ENCODE results near the gene MCOLN1. TPM values are rescaled to one million over a fixed set of nuclear protein-coding genes. Genes with fewer than 3 reads are reported as not detected.

The MCOLN1 gene
- polyA plus RNA-seq, 1 experiment, result 12.8 TPM

DNA sequence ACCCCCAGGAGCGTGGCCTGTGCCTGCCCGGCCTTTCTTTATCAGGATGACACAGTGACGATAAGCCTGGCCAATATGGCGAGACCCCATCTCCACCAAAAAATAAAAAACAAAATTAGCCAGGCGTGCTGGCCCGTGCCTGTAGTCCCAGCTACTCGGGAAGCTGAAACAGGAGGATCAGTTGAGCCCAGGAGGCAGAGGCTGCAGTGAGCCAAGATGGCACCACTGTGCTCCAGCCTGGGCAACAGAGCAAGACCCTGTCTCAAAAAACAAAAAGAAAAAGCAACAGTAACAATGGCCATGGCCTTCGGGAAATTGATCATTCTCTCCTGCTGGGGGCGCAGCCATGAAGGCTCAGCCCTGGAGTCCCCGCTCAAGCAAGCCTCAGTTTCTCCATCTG, 44.7 kb upstream of the MCOLN1 start:
- H3K27me3 ChIP-seq (ENCODE audit: control insufficient read depth, insufficient read depth, low read length), result peaks cover 4% of the 10 kb centered on the region
- TF ChIP-seq, protein P1, sequence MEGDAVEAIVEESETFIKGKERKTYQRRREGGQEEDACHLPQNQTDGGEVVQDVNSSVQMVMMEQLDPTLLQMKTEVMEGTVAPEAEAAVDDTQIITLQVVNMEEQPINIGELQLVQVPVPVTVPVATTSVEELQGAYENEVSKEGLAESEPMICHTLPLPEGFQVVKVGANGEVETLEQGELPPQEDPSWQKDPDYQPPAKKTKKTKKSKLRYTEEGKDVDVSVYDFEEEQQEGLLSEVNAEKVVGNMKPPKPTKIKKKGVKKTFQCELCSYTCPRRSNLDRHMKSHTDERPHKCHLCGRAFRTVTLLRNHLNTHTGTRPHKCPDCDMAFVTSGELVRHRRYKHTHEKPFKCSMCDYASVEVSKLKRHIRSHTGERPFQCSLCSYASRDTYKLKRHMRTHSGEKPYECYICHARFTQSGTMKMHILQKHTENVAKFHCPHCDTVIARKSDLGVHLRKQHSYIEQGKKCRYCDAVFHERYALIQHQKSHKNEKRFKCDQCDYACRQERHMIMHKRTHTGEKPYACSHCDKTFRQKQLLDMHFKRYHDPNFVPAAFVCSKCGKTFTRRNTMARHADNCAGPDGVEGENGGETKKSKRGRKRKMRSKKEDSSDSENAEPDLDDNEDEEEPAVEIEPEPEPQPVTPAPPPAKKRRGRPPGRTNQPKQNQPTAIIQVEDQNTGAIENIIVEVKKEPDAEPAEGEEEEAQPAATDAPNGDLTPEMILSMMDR (IDR thresholded peaks at IDR 0.05; ENCODE audit: low read depth, low read length), result no peak
- ChIA-PET CTCF (no interaction called here), POLR2A (no interaction called here)
- no peak for DNase-seq (ENCODE audit: low read depth, low spot score)
- H3K4me3 ChIP-seq (ENCODE audit: low read depth, low read length), result no peak overlapping the region
- H3K9me3 ChIP-seq (ENCODE audit: control insufficient read depth, insufficient read depth, low read length), result peaks cover 11% of the 10 kb centered on the region
- H3K27ac ChIP-seq (ENCODE audit: low read depth, low read length), result no peak overlapping the region

DNA sequence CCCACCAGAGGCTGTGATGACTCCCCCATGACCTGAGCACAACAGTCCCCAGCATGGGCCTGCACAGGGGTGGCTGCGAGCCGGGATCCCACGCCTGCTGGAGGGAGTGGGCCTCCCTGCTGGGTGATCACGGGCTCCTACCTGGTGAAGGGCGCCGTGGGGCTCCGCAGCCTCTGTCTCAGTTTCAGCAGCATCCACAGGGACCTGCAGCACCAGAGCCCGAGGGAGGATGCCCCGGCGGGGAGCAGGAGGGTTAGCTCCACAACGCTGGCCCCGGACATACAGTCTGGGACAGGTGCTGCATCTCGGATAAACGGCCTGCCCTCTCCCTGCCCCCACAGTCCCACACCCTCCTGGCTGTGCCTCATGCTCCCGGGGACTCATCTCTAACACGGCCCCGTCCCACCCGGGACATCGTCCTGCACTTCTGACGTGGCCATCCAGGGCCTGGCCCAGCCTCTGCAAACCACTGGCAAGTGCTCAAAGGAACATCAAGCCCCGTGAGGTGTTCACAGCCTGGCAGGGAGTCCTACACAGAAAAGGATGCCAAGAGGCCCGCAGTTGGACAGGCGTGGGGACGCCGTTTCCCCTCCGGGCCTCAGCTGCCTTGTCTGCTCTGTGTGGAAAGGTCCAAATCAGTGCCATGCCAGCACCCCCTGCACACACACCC, 44.1 kb upstream of the MCOLN1 start:
- POLR2A ChIA-PET, result no interaction called here
- CTCF ChIA-PET, result no interaction called here
- Histone ChIP-seq H3K27me3 (ENCODE audit: control insufficient read depth, insufficient read depth, low read length) (peaks cover 4% of the 10 kb centered on the region), H3K27ac (ENCODE audit: low read depth, low read length) (no peak overlapping the region), H3K9me3 (ENCODE audit: control insufficient read depth, insufficient read depth, low read length) (peaks cover 11% of the 10 kb centered on the region), H3K4me3 (ENCODE audit: low read depth, low read length) (no peak overlapping the region)
- TF ChIP-seq, protein P1 (IDR thresholded peaks at IDR 0.05; ENCODE audit: low read depth, low read length), result no peak
- no peak for DNase-seq (ENCODE audit: low read depth, low spot score)

DNA sequence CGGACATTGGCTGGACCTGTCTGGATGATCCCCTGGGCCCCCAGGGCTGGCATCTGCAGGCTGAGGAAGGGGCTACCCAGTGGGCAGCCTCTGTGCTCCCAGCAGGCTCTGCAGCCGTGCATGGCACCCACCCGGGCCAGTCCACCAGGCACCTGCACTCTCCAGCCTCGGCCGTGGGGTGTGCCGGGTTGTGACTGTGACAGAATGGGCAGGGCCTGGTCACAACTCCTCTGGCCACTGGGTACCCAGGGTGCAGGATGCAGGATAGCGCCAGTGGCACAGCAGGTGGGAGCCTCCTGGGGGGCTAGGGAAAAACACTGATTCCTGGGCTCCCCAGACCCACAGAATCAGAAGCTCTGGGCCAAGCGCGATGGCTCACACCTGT, 43.6 kb upstream of the MCOLN1 start:
- CTCF ChIA-PET, result no interaction called here
- Histone ChIP-seq H3K4me3 (ENCODE audit: low read depth, low read length) (no peak overlapping the region), H3K27ac (ENCODE audit: low read depth, low read length) (no peak overlapping the region), H3K27me3 (ENCODE audit: control insufficient read depth, insufficient read depth, low read length) (peaks cover 4% of the 10 kb centered on the region), H3K9me3 (ENCODE audit: control insufficient read depth, insufficient read depth, low read length) (peaks cover 11% of the 10 kb centered on the region)
- DNase-seq (ENCODE audit: low read depth, low spot score), result no peak
- TF ChIP-seq, protein P1 (IDR thresholded peaks at IDR 0.05; ENCODE audit: low read depth, low read length), result no peak
- POLR2A ChIA-PET, result no interaction called here

DNA sequence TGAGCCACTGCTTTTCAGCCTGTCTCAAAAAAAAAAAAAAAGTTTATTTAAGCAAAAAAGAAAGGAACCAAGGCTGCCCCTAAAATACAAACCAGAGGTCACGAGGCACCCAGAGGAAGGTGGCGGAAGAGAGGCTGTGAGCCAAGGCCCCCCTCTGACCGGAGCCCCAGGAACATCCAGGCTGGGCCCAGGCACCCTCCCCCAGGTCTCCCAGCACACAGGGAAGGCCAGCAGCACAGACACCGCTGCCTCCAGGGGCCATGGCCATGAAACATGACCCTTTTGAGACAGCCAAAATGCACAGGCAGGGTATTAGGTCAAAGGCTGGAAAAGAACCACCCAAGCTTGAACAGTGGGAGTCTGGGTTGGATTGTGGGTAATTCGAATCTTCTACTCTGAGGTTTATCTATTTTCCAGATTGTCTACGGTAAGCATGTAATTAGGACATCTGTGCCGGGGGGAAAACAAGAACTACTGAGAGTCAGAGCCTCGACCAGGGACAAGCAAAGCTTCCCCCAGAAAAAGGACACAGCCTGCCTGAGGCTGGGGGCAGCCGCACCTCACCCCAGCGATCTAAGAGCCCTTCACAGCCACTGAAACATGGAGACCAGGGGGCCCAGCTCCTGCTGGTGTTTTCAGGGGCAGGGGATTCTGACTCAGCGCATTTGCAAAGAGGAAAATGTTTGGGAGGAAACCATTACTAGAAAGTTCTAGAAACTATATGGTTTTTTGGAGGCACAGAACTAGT, 42.0 kb upstream of the MCOLN1 start:
- ChIA-PET CTCF (no interaction called here), POLR2A (no interaction called here)
- no peak overlapping the region for H3K27ac ChIP-seq (ENCODE audit: low read depth, low read length)
- TF ChIP-seq, protein P1 (IDR thresholded peaks at IDR 0.05; ENCODE audit: low read depth, low read length), result no peak
- H3K9me3 ChIP-seq (ENCODE audit: control insufficient read depth, insufficient read depth, low read length), result peaks cover 11% of the 10 kb centered on the region
- H3K4me3 ChIP-seq (ENCODE audit: low read depth, low read length), result no peak overlapping the region
- peaks cover 4% of the 10 kb centered on the region for H3K27me3 ChIP-seq (ENCODE audit: control insufficient read depth, insufficient read depth, low read length)
- DNase-seq (ENCODE audit: low read depth, low spot score), result no peak

DNA sequence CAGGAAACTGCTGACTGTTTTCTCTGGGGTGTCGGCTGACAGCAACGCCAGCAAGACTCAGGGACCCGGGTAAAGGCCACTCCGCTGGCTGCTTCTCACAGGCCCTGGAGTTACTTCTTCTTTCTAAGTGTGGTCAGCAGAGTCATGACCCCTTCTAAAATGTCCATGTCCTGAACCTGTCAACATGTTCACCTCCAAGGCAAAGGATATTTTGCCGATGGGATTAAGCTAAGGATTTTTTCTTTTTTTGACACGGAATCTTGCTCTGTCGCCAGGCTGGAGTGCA, 41.5 kb upstream of the MCOLN1 start:
- DNase-seq (ENCODE audit: low read depth, low spot score), result no peak
- POLR2A ChIA-PET, result no interaction called here

More for the DNA sequence above, 41.5 kb upstream of the MCOLN1 start:
- Histone ChIP-seq H3K27ac (ENCODE audit: low read depth, low read length) (no peak overlapping the region), H3K9me3 (ENCODE audit: control insufficient read depth, insufficient read depth, low read length) (peaks cover 11% of the 10 kb centered on the region), H3K27me3 (ENCODE audit: control insufficient read depth, insufficient read depth, low read length) (peaks cover 6% of the 10 kb centered on the region), H3K4me3 (ENCODE audit: low read depth, low read length) (no peak overlapping the region)
- CTCF ChIA-PET, result no interaction called here
- TF ChIP-seq, protein P1 (IDR thresholded peaks at IDR 0.05; ENCODE audit: low read depth, low read length), result no peak
